Thyroid gland (tissue), 4 donors: ENCODE results near the gene OXSR1.

Source experiments
- CTCF ChIP-seq, 6 experiments: fragments of 200-600 bp in 3 of 6; fragments of 450-650 bp in 3 of 6; sonication (generic) in 3 of 6; IDR thresholded peaks; one replicate each; pipeline ENCODE4 v1.5.1; 2016 to 2019; ENCODE audit warnings: antibody characterized with exemption in 6 of 6, mild to moderate bottlenecking in 2 of 6, inconsistent platforms in 1 of 6, moderate library complexity in 1 of 6
- POLR2A ChIP-seq, 2 donors: fragments of 450-650 bp; IDR thresholded peaks; one replicate each; pipeline ENCODE4 v1.6.1; 2017; ENCODE audit warnings: antibody characterized with exemption in 2 of 2, mild to moderate bottlenecking in 2 of 2, moderate library complexity in 1 of 2

GRCh38 chr3:38169027-38169317, 3.6 kb downstream of the OXSR1 start:
- TF ChIP-seq CTCF (IDR thresholded peaks at IDR 0.05) (no peak), POLR2A (IDR thresholded peaks at IDR 0.05) (no peak)
